IMR-90 (cell line): Measurements from ENCODE around the gene LGALS16. TPM values are rescaled to one million over a fixed set of nuclear protein-coding genes. Genes with fewer than 3 reads are reported as not detected.

Source experiments
- ATAC-seq: fragments of 200-7000 bp; cut with Tn5 transposase; 2 replicates; pipeline ENCODE4 v1.9.1; 2020; ENCODE audit warnings: low read depth, mild to moderate bottlenecking, moderate library complexity
- BruUV-seq: library from RNA; stranded (reverse); fragments of 400-500 nt; replicated peaks from 2 replicates; lab custom pipeline; 2021; lab: Mats Ljungman, UMichigan
- CTCF ChIA-PET: fragments of 300-600 bp; formaldehyde crosslinking; extraction: SDS; loops from one replicate; lab custom pipeline; 2021; ENCODE audit warnings: antibody characterized with exemption; lab: Yijun Ruan, JAX
- POLR2A ChIA-PET: fragments of 300-600 bp; sonication (Branson Sonifier 250); formaldehyde crosslinking; loops from one replicate; lab custom pipeline; 2022; ENCODE audit warnings: antibody characterized with exemption; ENCODE audit not compliant: unreplicated experiment; lab: Charles Lee
- DNase-seq: peaks from one replicate; pipeline ENCODE4 v3.0.0; 2013
- H2AFZ ChIP-seq: replicated peaks from 2 replicates; pipeline ENCODE3; 2013; ENCODE audit warnings: low read length, mild to moderate bottlenecking; ENCODE audit not compliant: poor library complexity
- H2AK5ac ChIP-seq: 2 replicates; pipeline ENCODE4 v1.6.1; 2013; ENCODE audit warnings: low read depth, low read length, inconsistent platforms
- H2AK9ac ChIP-seq: replicated peaks from 2 replicates; pipeline ENCODE3; 2013; ENCODE audit warnings: mild to moderate bottlenecking, low read depth, low read length, moderate library complexity; ENCODE audit not compliant: poor library complexity
- H2BK120ac ChIP-seq: 2 replicates; pipeline ENCODE4 v1.6.1; 2013; ENCODE audit warnings: low read depth, low read length, inconsistent platforms
- H2BK15ac ChIP-seq: 3 replicates; pipeline ENCODE4 v1.6.1; 2013; ENCODE audit warnings: low read depth, low read length, inconsistent platforms
- H2BK20ac ChIP-seq: 2 replicates; pipeline ENCODE4 v1.6.1; 2013; ENCODE audit warnings: low read depth, mild to moderate bottlenecking, inconsistent platforms, low read length, moderate library complexity
- H2BK5ac ChIP-seq: 2 replicates; pipeline ENCODE4 v1.6.1; 2013; ENCODE audit warnings: mild to moderate bottlenecking, low read depth, low read length, inconsistent platforms; ENCODE audit not compliant: poor library complexity, severe bottlenecking
- H3K14ac ChIP-seq: replicated peaks from 2 replicates; pipeline ENCODE4 v1.6.1; 2013; ENCODE audit warnings: low read depth, low read length, inconsistent platforms
- H3K18ac ChIP-seq: 2 replicates; pipeline ENCODE4 v1.6.1; 2013; ENCODE audit warnings: low read depth, low read length, control low read depth
- H3K23ac ChIP-seq: 2 replicates; pipeline ENCODE4 v1.6.1; 2013; ENCODE audit warnings: low read depth, low read length, inconsistent platforms
- H3K27ac ChIP-seq: 2 replicates; pipeline ENCODE4 v1.5.1; 2013; ENCODE audit warnings: mild to moderate bottlenecking, control low read depth, low read length; ENCODE audit not compliant: insufficient read depth
- H3K27me3 ChIP-seq: 2 replicates; pipeline ENCODE4 v1.6.1; 2013; ENCODE audit warnings: low read length; ENCODE audit not compliant: control insufficient read depth, insufficient read depth
- H3K36me3 ChIP-seq: 2 replicates; pipeline ENCODE4 v1.6.1; 2013; ENCODE audit warnings: low read length, mixed read lengths; ENCODE audit not compliant: control insufficient read depth, insufficient read depth
- H3K4ac ChIP-seq: 2 replicates; pipeline ENCODE4 v1.6.1; 2013; ENCODE audit warnings: low read depth, low read length, inconsistent platforms
- H3K4me1 ChIP-seq: 2 replicates; pipeline ENCODE4 v1.6.1; 2013; ENCODE audit warnings: low read length, mixed read lengths; ENCODE audit not compliant: control insufficient read depth, insufficient read depth
- H3K4me2 ChIP-seq: 2 replicates; pipeline ENCODE4 v1.6.1; 2013; ENCODE audit warnings: low read depth, mild to moderate bottlenecking, control low read depth, low read length, moderate library complexity
- H3K4me3 ChIP-seq: 2 replicates; pipeline ENCODE4 v1.5.1; 2013; ENCODE audit warnings: low read depth, mild to moderate bottlenecking, control low read depth, low read length, moderate library complexity; ENCODE audit not compliant: insufficient read depth
- H3K56ac ChIP-seq: 2 replicates; pipeline ENCODE4 v1.6.1; 2013; ENCODE audit warnings: low read length, inconsistent platforms; ENCODE audit not compliant: insufficient read depth; ENCODE audit errors: extremely low read depth
- H3K79me1 ChIP-seq, 2 experiments: 2 replicates each; pipeline ENCODE4 v1.6.1; 2013; ENCODE audit warnings: low read length in 2 of 2, inconsistent platforms in 1 of 2, low read depth in 1 of 2
- H3K9ac ChIP-seq: 2 replicates; pipeline ENCODE4 v1.6.1; 2013; ENCODE audit warnings: low read depth, low read length, control low read depth
- H3K9me1 ChIP-seq: 2 replicates; pipeline ENCODE4 v1.6.1; 2013; ENCODE audit warnings: low read length, inconsistent platforms; ENCODE audit not compliant: insufficient read depth
- H3K9me3 ChIP-seq: 2 replicates; pipeline ENCODE4 v1.6.1; 2013; ENCODE audit warnings: low read length; ENCODE audit not compliant: control insufficient read depth, insufficient read depth
- H4K20me1 ChIP-seq: 2 replicates; pipeline ENCODE4 v1.6.1; 2013; ENCODE audit warnings: low read length, inconsistent platforms; ENCODE audit not compliant: insufficient read depth
- H4K5ac ChIP-seq: 2 replicates; pipeline ENCODE4 v1.6.1; 2013; ENCODE audit warnings: mild to moderate bottlenecking, low read depth, low read length, control low read depth
- H4K8ac ChIP-seq, 2 experiments: 2 replicates each; pipeline ENCODE4 v1.6.1; 2013; ENCODE audit warnings: low read depth in 2 of 2, low read length in 2 of 2, control low read depth in 1 of 2, inconsistent platforms in 1 of 2
- H4K91ac ChIP-seq: 2 replicates; pipeline ENCODE4 v1.6.1; 2013; ENCODE audit warnings: low read depth, low read length, inconsistent platforms; ENCODE audit not compliant: insufficient read depth
- BHLHE40 ChIP-seq: fragments of 150-350 bp; IDR thresholded peaks from 2 replicates; pipeline ENCODE4 v1.6.1; 2016; ENCODE audit warnings: mild to moderate bottlenecking, low read depth, low read length
- CHD1 ChIP-seq: IDR thresholded peaks from 2 replicates; pipeline ENCODE4 v1.6.1; 2012; ENCODE audit warnings: low read depth, low read length, improper control_type of control experiment
- ELK1 ChIP-seq: fragments of 150-350 bp; IDR thresholded peaks from 2 replicates; pipeline ENCODE4 v1.6.1; 2016; ENCODE audit warnings: low read depth, mild to moderate bottlenecking, low read length, moderate library complexity, borderline replicate concordance
- FOS ChIP-seq: fragments of 150-350 bp; IDR thresholded peaks from 2 replicates; pipeline ENCODE4 v1.6.1; 2016; ENCODE audit warnings: low read depth, low read length
- MAFK ChIP-seq: IDR thresholded peaks from 2 replicates; pipeline ENCODE4 v1.6.1; 2012; ENCODE audit warnings: low read depth, low read length, improper control_type of control experiment
- MAZ ChIP-seq: IDR thresholded peaks from 2 replicates; pipeline ENCODE4 v1.6.1; 2012; ENCODE audit warnings: low read depth, mild to moderate bottlenecking, low read length, improper control_type of control experiment, moderate library complexity, borderline replicate concordance
- MXI1 ChIP-seq: IDR thresholded peaks from 2 replicates; pipeline ENCODE4 v1.6.1; 2012; ENCODE audit warnings: low read depth, mild to moderate bottlenecking, low read length, moderate library complexity, borderline replicate concordance
- NFE2L2 ChIP-seq: fragments of 150-350 bp; IDR thresholded peaks from 2 replicates; pipeline ENCODE4 v1.6.1; 2016; ENCODE audit warnings: low read depth, mild to moderate bottlenecking, low read length
- POLR2A ChIP-seq: IDR thresholded peaks from 2 replicates; pipeline ENCODE4 v1.6.1; 2012; ENCODE audit warnings: mild to moderate bottlenecking, low read depth, low read length
- RAD21 ChIP-seq: IDR thresholded peaks from 2 replicates; pipeline ENCODE4 v1.6.1; 2012; ENCODE audit warnings: low read length, improper control_type of control experiment
- RCOR1 ChIP-seq: IDR thresholded peaks from 2 replicates; pipeline ENCODE4 v1.6.1; 2012; ENCODE audit warnings: mild to moderate bottlenecking, low read length, improper control_type of control experiment; ENCODE audit not compliant: insufficient replicate concordance
- RFX5 ChIP-seq: IDR thresholded peaks from 2 replicates; pipeline ENCODE4 v1.8.0; 2012; ENCODE audit warnings: low read depth, mild to moderate bottlenecking, low read length, moderate library complexity
- SMC3 ChIP-seq: fragments of 150-350 bp; IDR thresholded peaks from 2 replicates; pipeline ENCODE4 v1.6.1; 2016; ENCODE audit warnings: low read depth, mild to moderate bottlenecking, antibody characterized with exemption, low read length, moderate library complexity
- USF2 ChIP-seq: fragments of 150-350 bp; IDR thresholded peaks from 2 replicates; pipeline ENCODE4 v1.6.1; 2017; ENCODE audit warnings: mild to moderate bottlenecking, antibody characterized with exemption, low read length, low read depth
- WGBS, 2 experiments: methylation state at CpG; one replicate each; pipeline versions ENCODE4 v1.1.5 to v1.1.7; 2013; ENCODE audit warnings: missing lambda C conversion rate in 2 of 2; ENCODE audit not compliant: insufficient read length in 1 of 2; ENCODE audit errors: extremely low coverage in 2 of 2; 5-methylcytosine and 5-hydroxymethylcytosine counted together
- dilution Hi-C: fragments of 300-500 bp; cut with HindIII; formaldehyde crosslinking; loops from one replicate; pipeline ENCODE4 v1.14.3; 2018; ENCODE audit warnings: low sequenced_read_pairs; ENCODE audit not compliant: unreplicated experiment
- in situ Hi-C: fragments of 300-500 bp; cut with MboI; formaldehyde crosslinking; loops from 3 replicates; pipeline ENCODE4 v1.14.3; 2019; ENCODE audit warnings: low sequenced_read_pairs, inconsistent platforms, mixed read lengths
- intact Hi-C: fragments of 100-400 bp; cut with micrococcal nuclease; formaldehyde crosslinking; loops from 2 replicates; pipeline ENCODE4 v1.10.0; 2022
- polyA plus RNA-seq, 3 experiments: library from polyadenylated mRNA; depleted of rRNA; stranded (reverse); fragments of >200 nt; gene quantifications; 2 replicates each; pipeline ENCODE4 v1.2.3, GENCODE V29; 2012; ENCODE audit warnings: low replicate concordance in 1 of 3
- total RNA-seq: library from RNA; depleted of rRNA; stranded (reverse); fragments of >200 nt; gene quantifications from 2 replicates; pipeline ENCODE4 v1.2.3, GENCODE V29; 2012
- TF ChIP-seq, protein P1 (sequence below): conservative IDR thresholded peaks from 2 replicates; pipeline ENCODE4 v1.5.1; 2012; ENCODE audit warnings: mild to moderate bottlenecking, low read depth, low read length, improper control_type of control experiment

The LGALS16 gene
- total and polyA plus RNA-seq, 2 of the 4 experiments (the other 2 are of a cell fraction) = not detected

DNA sequence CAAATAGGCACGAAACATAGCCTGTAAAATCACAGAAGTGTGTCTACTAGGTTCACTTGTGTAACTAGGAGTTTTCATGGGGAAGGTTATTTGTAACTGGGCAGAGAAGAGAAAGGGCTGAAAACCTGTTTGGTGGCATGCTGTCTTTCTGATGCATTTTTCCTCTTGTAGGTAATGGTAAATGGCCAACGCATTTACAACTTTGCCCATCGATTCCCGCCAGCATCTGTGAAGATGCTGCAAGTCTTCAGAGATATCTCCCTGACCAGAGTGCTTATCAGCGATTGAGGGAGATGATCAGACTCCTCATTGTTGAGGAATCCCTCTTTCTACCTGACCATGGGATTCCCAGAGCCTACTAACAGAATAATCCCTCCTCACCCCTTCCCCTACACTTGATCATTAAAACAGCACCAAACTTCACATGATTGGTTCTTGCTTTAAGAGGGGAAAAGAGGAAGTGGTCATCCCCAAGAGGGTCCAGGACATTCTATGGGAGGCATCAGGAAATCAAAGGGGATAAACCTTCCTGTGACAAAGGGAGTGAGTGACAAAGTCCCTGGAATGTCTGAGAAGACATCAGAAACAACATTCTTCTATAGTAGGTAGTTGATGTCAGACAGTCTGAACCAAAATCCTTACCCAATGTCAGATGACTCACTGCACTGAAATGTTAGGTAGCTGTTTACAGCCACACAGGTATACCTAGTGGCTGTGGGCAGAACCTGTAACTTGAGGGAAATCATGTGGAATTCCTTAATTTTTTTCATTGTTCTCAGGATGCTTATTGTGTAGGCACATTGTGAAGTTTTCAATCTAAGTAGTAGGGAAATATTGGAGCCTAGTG is 53.5 kb downstream of the LGALS16 start:
- Histone ChIP-seq H2AK9ac (no peak overlapping the region), H3K23ac (no peak overlapping the region), H4K8ac (no peak overlapping the region), H2BK120ac (no peak overlapping the region), H3K18ac (no peak overlapping the region), H3K9ac (no peak overlapping the region), H2BK20ac (no peak overlapping the region), H3K79me1 (no peaks in the 10 kb centered on the region), H3K27ac (no peak overlapping the region), H3K36me3 (no peaks in the 10 kb centered on the region), H3K9me1 (no peaks in the 10 kb centered on the region), H2BK15ac (no peak overlapping the region), H4K5ac (no peak overlapping the region), H3K4me2 (no peak overlapping the region), H3K4ac (no peak overlapping the region), H3K9me3 (no peaks in the 10 kb centered on the region), H2BK5ac (no peak overlapping the region), H2AK5ac (no peak overlapping the region), H2AFZ (no peak overlapping the region), H3K27me3 (no peaks in the 10 kb centered on the region), H3K56ac (no peak overlapping the region), H3K4me3 (no peak overlapping the region), H3K14ac (no peak overlapping the region), H4K20me1 (no peaks in the 10 kb centered on the region), H3K4me1 (no peaks in the 10 kb centered on the region), H4K91ac (no peak overlapping the region)
- CTCF ChIA-PET = no interaction called here
- dilution Hi-C loops = no loop called here
- intact Hi-C loops = no loop called here
- DNase-seq = no peak
- 25% methylated on average over 1 of the region's 5 CpGs; no CpG with 5 or more reads in 1 of the 2 experiments for WGBS, 2 experiments
- POLR2A ChIA-PET = no interaction called here
- ATAC-seq = no peak
- in situ Hi-C loops = no loop called here
- no TSS peak for BruUV-seq
- TF ChIP-seq FOS = no peak
- no peak for TF ChIP-seq ELK1
- TF ChIP-seq BHLHE40 = no peak
- no peak for TF ChIP-seq RCOR1
- TF ChIP-seq NFE2L2 = no peak
- TF ChIP-seq SMC3 = no peak
- TF ChIP-seq MAFK = no peak
- TF ChIP-seq POLR2A = no peak
- no peak for TF ChIP-seq CHD1
- TF ChIP-seq MAZ = no peak
- no peak for TF ChIP-seq RFX5
- TF ChIP-seq MXI1 = no peak
- TF ChIP-seq RAD21 = no peak
- no peak for TF ChIP-seq USF2
- TF ChIP-seq, protein P1, sequence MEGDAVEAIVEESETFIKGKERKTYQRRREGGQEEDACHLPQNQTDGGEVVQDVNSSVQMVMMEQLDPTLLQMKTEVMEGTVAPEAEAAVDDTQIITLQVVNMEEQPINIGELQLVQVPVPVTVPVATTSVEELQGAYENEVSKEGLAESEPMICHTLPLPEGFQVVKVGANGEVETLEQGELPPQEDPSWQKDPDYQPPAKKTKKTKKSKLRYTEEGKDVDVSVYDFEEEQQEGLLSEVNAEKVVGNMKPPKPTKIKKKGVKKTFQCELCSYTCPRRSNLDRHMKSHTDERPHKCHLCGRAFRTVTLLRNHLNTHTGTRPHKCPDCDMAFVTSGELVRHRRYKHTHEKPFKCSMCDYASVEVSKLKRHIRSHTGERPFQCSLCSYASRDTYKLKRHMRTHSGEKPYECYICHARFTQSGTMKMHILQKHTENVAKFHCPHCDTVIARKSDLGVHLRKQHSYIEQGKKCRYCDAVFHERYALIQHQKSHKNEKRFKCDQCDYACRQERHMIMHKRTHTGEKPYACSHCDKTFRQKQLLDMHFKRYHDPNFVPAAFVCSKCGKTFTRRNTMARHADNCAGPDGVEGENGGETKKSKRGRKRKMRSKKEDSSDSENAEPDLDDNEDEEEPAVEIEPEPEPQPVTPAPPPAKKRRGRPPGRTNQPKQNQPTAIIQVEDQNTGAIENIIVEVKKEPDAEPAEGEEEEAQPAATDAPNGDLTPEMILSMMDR = no peak
